Osteoblast (primary cell): ENCODE data around the gene AFAP1. TPM values are rescaled to one million over a fixed set of nuclear protein-coding genes. Genes with fewer than 3 reads are reported as not detected.

Experiments
- DNase-seq: peaks from one replicate; pipeline ENCODE4 v3.0.0; 2011; ENCODE audit warnings: low spot score, mixed read lengths; ENCODE audit not compliant: insufficient read length; ENCODE audit errors: missing footprints
- H2AFZ ChIP-seq: 2 replicates; pipeline ENCODE4 v1.6.0; 2011; ENCODE audit warnings: mild to moderate bottlenecking, low read length
- H3K27ac ChIP-seq: 2 replicates; pipeline ENCODE4 v1.5.1; 2011; ENCODE audit warnings: mild to moderate bottlenecking, low read depth, low read length, moderate library complexity
- H3K27me3 ChIP-seq: 2 replicates; pipeline ENCODE4 v1.6.0; 2012; ENCODE audit warnings: mild to moderate bottlenecking, control low read depth, inconsistent platforms, low read length, moderate library complexity; ENCODE audit not compliant: insufficient read depth
- H3K36me3 ChIP-seq: 2 replicates; pipeline ENCODE4 v1.5.1; 2011; ENCODE audit warnings: mild to moderate bottlenecking, low read length, control low read depth, moderate library complexity; ENCODE audit not compliant: insufficient read depth
- H3K4me1 ChIP-seq: 2 replicates; pipeline ENCODE4 v1.5.1; 2011; ENCODE audit warnings: mild to moderate bottlenecking, low read length, control low read depth, moderate library complexity; ENCODE audit not compliant: insufficient read depth
- H3K4me2 ChIP-seq: 2 replicates; pipeline ENCODE4 v1.6.0; 2011; ENCODE audit warnings: mild to moderate bottlenecking, low read length; ENCODE audit not compliant: insufficient read depth
- H3K4me3 ChIP-seq: fragments of 200-600 bp; sonication (generic); 3 replicates; pipeline ENCODE4 v1.5.1; 2012; ENCODE audit warnings: mild to moderate bottlenecking, low read length, inconsistent platforms; ENCODE audit not compliant: insufficient read depth
- H3K79me2 ChIP-seq: 2 replicates; pipeline ENCODE4 v1.6.0; 2012; ENCODE audit warnings: mild to moderate bottlenecking, low read length, control low read depth, inconsistent platforms; ENCODE audit not compliant: insufficient read depth
- H3K9me3 ChIP-seq: 2 replicates; pipeline ENCODE4 v1.5.1; 2011; ENCODE audit warnings: low read depth, low read length, control low read depth
- H4K20me1 ChIP-seq: 2 replicates; pipeline ENCODE4 v1.6.0; 2012; ENCODE audit warnings: mild to moderate bottlenecking, low read length, control low read depth; ENCODE audit not compliant: insufficient read depth
- total RNA-seq: library from RNA; depleted of rRNA; stranded (reverse); fragments of >200 nt; gene quantifications from 2 replicates; pipeline ENCODE4 v1.2.3, GENCODE V29; 2012
- TF ChIP-seq, protein P1 (sequence below): IDR thresholded peaks from 2 replicates; pipeline ENCODE4 v1.5.1; 2011; ENCODE audit warnings: mild to moderate bottlenecking, low read depth, low read length, moderate library complexity; ENCODE audit errors: extremely low read depth

The AFAP1 gene
- total RNA-seq, 1 donor, result 101 TPM

DNA sequence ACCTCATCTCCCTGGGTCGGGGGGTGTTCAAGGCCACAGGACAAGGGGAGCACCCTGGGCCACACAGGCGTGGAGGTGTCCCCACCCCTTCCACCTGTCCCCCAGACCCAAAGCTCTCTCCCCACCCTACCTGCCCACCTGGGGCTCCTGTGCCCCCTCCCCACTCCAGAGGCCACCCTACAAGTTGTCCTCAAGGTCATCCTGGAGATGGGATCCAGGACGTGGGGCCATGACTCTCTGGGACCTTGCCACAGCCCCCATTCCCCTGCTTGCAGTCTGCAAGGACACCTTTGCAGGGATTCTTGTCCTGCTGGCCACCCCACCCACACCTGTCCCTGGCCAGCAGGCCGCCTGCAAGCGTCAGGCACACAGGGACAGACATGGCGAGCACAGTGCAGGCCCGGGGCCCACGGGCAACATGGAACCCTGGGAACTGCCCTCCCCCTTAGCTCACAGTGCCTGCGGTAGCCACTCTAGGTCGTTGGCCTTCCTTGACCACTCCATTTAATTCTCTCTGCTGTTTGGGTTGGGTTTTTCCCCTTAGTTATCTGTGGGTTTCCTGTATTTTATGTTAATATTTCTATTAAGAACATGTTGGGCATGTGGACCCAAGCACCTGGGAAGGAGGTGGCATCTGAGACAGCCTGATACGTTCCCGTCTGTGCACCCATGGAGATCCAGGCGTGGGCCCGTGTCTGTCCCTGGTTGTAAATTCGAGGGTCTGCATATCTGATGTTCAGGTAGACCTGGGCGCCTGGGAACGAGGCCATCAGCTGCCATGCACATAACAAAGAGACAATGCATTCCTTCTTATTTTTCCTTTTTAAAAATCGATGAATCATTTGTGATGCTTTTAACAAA, 197.5 kb downstream of the AFAP1 start:
- H3K4me2 ChIP-seq, result no peak overlapping the region
- no peak overlapping the region for H3K27ac ChIP-seq
- DNase-seq, result no peak
- no peak overlapping the region for H2AFZ ChIP-seq
- H3K27me3 ChIP-seq, result no peaks in the 10 kb centered on the region
- no peaks in the 10 kb centered on the region for H3K4me1 ChIP-seq
- no peaks in the 10 kb centered on the region for H3K79me2 ChIP-seq
- no peaks in the 10 kb centered on the region for H3K36me3 ChIP-seq
- TF ChIP-seq, protein P1, sequence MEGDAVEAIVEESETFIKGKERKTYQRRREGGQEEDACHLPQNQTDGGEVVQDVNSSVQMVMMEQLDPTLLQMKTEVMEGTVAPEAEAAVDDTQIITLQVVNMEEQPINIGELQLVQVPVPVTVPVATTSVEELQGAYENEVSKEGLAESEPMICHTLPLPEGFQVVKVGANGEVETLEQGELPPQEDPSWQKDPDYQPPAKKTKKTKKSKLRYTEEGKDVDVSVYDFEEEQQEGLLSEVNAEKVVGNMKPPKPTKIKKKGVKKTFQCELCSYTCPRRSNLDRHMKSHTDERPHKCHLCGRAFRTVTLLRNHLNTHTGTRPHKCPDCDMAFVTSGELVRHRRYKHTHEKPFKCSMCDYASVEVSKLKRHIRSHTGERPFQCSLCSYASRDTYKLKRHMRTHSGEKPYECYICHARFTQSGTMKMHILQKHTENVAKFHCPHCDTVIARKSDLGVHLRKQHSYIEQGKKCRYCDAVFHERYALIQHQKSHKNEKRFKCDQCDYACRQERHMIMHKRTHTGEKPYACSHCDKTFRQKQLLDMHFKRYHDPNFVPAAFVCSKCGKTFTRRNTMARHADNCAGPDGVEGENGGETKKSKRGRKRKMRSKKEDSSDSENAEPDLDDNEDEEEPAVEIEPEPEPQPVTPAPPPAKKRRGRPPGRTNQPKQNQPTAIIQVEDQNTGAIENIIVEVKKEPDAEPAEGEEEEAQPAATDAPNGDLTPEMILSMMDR, result no peak
- no peaks in the 10 kb centered on the region for H3K9me3 ChIP-seq
- no peaks in the 10 kb centered on the region for H4K20me1 ChIP-seq
- no peak overlapping the region for H3K4me3 ChIP-seq

DNA sequence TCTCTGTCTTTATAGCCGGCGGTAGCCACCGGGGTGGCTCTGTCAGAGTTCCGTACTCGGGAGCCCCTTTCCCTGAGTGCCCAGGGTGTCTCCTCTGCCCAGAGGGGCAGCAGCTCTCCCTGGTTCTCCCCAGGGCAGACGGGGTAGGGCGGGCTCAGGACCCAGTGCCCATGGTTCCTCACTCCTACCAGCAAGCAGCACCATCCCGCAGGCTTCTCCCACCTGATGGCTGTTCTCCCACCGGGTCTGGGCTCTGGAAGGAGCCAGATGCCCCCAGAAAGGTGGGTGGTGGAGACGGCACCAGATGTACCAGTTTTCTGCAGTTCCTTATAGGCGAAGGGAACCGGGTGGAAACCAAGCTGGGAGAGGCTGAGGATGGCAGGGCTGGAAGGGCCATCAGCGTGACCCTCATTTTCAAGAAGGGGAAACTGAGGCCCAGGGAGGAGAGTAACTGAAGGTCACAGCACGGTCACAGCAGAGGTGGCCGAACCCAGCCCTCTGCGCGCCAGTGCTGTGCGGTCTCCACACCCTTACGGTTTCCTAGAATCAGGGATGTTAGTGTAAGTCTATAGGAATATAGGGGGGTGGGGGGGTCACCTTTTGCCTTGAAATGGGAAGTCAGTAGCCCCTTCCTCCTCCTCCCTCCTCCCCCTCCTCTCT, 198.7 kb downstream of the AFAP1 start:
- Histone ChIP-seq H3K4me1 (no peaks in the 10 kb centered on the region), H4K20me1 (no peaks in the 10 kb centered on the region), H3K79me2 (no peaks in the 10 kb centered on the region), H3K36me3 (no peaks in the 10 kb centered on the region), H3K4me2 (no peak overlapping the region), H3K27me3 (no peaks in the 10 kb centered on the region), H3K4me3 (no peak overlapping the region), H2AFZ (no peak overlapping the region), H3K9me3 (no peaks in the 10 kb centered on the region), H3K27ac (no peak overlapping the region)
- no peak for DNase-seq
- TF ChIP-seq, protein P1, result no peak

DNA sequence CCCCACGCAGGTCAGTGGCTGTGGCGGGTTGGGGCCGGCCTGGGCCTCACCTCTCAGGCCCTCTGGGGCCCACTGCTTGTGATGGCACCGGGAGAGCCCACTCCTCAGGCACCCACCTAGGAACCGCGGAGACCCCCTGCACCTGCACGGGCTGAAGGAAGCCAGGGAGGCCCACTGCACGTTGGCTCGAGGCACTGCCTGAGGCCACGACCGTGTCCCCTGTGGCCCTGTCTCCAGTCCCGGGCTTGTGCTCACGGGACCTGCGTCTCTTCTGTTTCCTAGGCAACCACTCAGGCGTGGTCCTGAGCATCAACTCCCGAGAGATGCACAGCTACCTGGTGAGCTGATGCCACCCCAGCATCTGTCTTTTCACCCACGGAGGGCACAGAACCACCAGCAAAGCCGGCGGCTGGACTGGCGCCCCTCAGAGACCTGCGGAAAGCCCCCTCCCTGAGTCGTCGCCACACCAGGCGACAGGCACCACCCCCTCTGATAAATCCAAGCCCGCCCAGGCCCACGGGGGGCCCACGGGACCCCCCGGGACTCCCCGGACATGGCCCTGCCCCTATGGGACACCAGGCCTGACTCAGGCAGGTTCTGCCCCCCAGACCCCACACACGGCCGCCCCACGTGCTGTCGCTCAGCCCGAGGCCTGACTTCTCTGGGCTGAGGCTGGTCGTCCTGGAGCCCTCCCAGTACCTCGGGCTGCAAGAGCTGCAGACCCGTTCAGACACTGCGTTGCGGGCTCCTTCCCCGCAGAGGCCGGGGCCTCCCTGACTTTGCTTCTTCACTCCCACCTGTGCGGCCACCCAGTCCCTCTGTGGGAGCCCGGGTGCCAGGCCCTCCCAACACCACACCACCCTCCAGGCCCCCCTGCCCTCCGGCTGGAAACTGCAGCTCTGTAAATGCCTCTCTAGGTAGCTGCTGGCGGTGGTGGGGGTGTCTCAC, 199.5 kb downstream of the AFAP1 start:
- H3K79me2 ChIP-seq, result no peaks in the 10 kb centered on the region
- H3K27me3 ChIP-seq, result no peaks in the 10 kb centered on the region
- H4K20me1 ChIP-seq, result no peaks in the 10 kb centered on the region
- no peaks in the 10 kb centered on the region for H3K36me3 ChIP-seq
- H3K4me3 ChIP-seq, result no peak overlapping the region
- H3K4me1 ChIP-seq, result no peaks in the 10 kb centered on the region
- H2AFZ ChIP-seq, result no peak overlapping the region
- H3K4me2 ChIP-seq, result no peak overlapping the region
- TF ChIP-seq, protein P1, result no peak
- no peaks in the 10 kb centered on the region for H3K9me3 ChIP-seq
- DNase-seq, result no peak
- H3K27ac ChIP-seq, result no peak overlapping the region
